GM23338 (cell line): Measurements from ENCODE around the gene YIPF4. TPM values are rescaled to one million over a fixed set of nuclear protein-coding genes. Genes with fewer than 3 reads are reported as not detected.

Source experiments
- ATAC-seq: fragments of 200-7000 bp; cut with Tn5 transposase; 3 replicates; pipeline ENCODE4 v1.9.1; 2020
- DNase-seq: peaks from one replicate; pipeline ENCODE4 v3.0.0-alpha.2; 2015; ENCODE audit warnings: low spot score
- H2AFZ ChIP-seq: fragments of 200-600 bp; sonication (generic); 2 replicates; pipeline ENCODE4 v1.8.0; 2016; ENCODE audit warnings: antibody characterized with exemption, mild to moderate bottlenecking, moderate library complexity
- H3F3A ChIP-seq: fragments of 200-600 bp; sonication (generic); replicated peaks from 2 replicates; pipeline ENCODE4 v1.8.0; 2017; ENCODE audit warnings: antibody characterized with exemption, mixed run types, low read depth
- H3K27ac ChIP-seq: fragments of 200-600 bp; sonication (generic); 2 replicates; pipeline ENCODE4 v1.6.1; 2016; ENCODE audit warnings: low read depth
- H3K27me3 ChIP-seq: fragments of 200-600 bp; sonication (generic); 2 replicates; pipeline ENCODE4 v1.8.0; 2016; ENCODE audit warnings: mild to moderate bottlenecking, mixed run types, moderate library complexity; ENCODE audit not compliant: insufficient read depth
- H3K36me3 ChIP-seq: fragments of 200-600 bp; sonication (generic); 2 replicates; pipeline ENCODE4 v1.8.0; 2016; ENCODE audit warnings: mild to moderate bottlenecking; ENCODE audit not compliant: insufficient read depth
- H3K4me1 ChIP-seq: fragments of 200-600 bp; sonication (generic); 2 replicates; pipeline ENCODE4 v1.8.0; 2016; ENCODE audit warnings: mild to moderate bottlenecking, moderate library complexity; ENCODE audit not compliant: insufficient read depth
- H3K4me2 ChIP-seq: fragments of 200-600 bp; sonication (generic); 2 replicates; pipeline ENCODE4 v1.7.1; 2017; ENCODE audit warnings: mixed run types
- H3K4me3 ChIP-seq: fragments of 200-600 bp; sonication (generic); 2 replicates; pipeline ENCODE4 v1.6.1; 2016; ENCODE audit warnings: mixed run types
- H3K79me2 ChIP-seq: fragments of 200-600 bp; sonication (generic); replicated peaks from 2 replicates; pipeline ENCODE4 v1.8.0; 2017; ENCODE audit warnings: mild to moderate bottlenecking; ENCODE audit not compliant: insufficient read depth
- H3K9me2 ChIP-seq: fragments of 200-600 bp; sonication (generic); 2 replicates; pipeline ENCODE4 v1.8.0; 2017; ENCODE audit not compliant: insufficient read depth
- H4K20me1 ChIP-seq: fragments of 200-600 bp; sonication (generic); replicated peaks from 2 replicates; pipeline ENCODE4 v1.8.0; 2017; ENCODE audit warnings: mild to moderate bottlenecking; ENCODE audit not compliant: insufficient read depth
- H3K27ac Mint-ChIP-seq: 2 replicates; pipeline ENCODE4 v1.8.0; 2020; ENCODE audit warnings: inconsistent platforms, mild to moderate bottlenecking, moderate library complexity, mixed read lengths
- H3K27me3 Mint-ChIP-seq: 3 replicates; pipeline ENCODE4 v1.8.0; 2022; ENCODE audit warnings: low read depth, mild to moderate bottlenecking, moderate library complexity, mixed read lengths, inconsistent platforms; ENCODE audit not compliant: insufficient read depth, poor library complexity
- H3K36me3 Mint-ChIP-seq: 3 replicates; pipeline ENCODE4 v1.8.0; 2021; ENCODE audit warnings: low read depth, mild to moderate bottlenecking, inconsistent platforms, moderate library complexity, mixed read lengths
- H3K4me1 Mint-ChIP-seq: 3 replicates; pipeline ENCODE4 v1.8.0; 2020; ENCODE audit warnings: mild to moderate bottlenecking, inconsistent platforms, mixed read lengths
- H3K4me3 Mint-ChIP-seq: 3 replicates; pipeline ENCODE4 v1.8.0; 2021; ENCODE audit warnings: moderate library complexity, mild to moderate bottlenecking, inconsistent platforms, mixed read lengths
- H3K9me3 Mint-ChIP-seq: 3 replicates; pipeline ENCODE4 v1.8.0; 2020; ENCODE audit warnings: moderate library complexity, mild to moderate bottlenecking, inconsistent platforms, mixed read lengths
- CREB1 ChIP-seq: fragments of 250-450 bp; sonication (Bioruptor Pico); IDR thresholded peaks from 2 replicates; pipeline ENCODE4 v1.5.0; 2020; ENCODE audit warnings: low read depth, mild to moderate bottlenecking, moderate library complexity
- CTCF ChIP-seq, 2 experiments: fragments of 200-600 bp in 1 of 2; sonication (generic) in 1 of 2; conservative IDR thresholded peaks; 2 replicates each; pipeline versions ENCODE4 v1.5.1 to v1.6.1; 2016 to 2017; ENCODE audit warnings: antibody characterized with exemption in 2 of 2, low read depth in 2 of 2, mild to moderate bottlenecking in 2 of 2, moderate library complexity in 1 of 2
- EZH2phosphoT487 ChIP-seq: fragments of 200-600 bp; sonication (generic); IDR thresholded peaks from one replicate; pipeline ENCODE4 v1.8.1; 2018; ENCODE audit warnings: antibody characterized with exemption; ENCODE audit not compliant: unreplicated experiment
- NANOG ChIP-seq: IDR thresholded peaks from 2 replicates; pipeline ENCODE4 v1.6.1; 2016; ENCODE audit warnings: antibody characterized with exemption, borderline replicate concordance
- POLR2AphosphoS5 ChIP-seq: IDR thresholded peaks from 2 replicates; pipeline ENCODE4 v1.6.1; 2016; ENCODE audit warnings: antibody characterized with exemption, low read depth
- STAT1 ChIP-seq: IDR thresholded peaks from one replicate; pipeline ENCODE4 v1.6.1; 2016; ENCODE audit warnings: antibody characterized with exemption; ENCODE audit not compliant: unreplicated experiment
- polyA plus RNA-seq: library from polyadenylated mRNA; unstranded; fragments of >200 nt; fragmentation: Nextera tagmentation; extraction: Ambion mirVana; gene quantifications from 2 replicates; pipeline ENCODE4 v1.2.1, GENCODE V29; 2016
- total RNA-seq: library from RNA; depleted of rRNA; stranded (reverse); fragments of >200 nt; shearing (Covaris generic); gene quantifications from 2 replicates; pipeline ENCODE4 v1.2.3, GENCODE V29; 2014
- TF ChIP-seq, protein P1 (sequence below): IDR thresholded peaks from one replicate; pipeline ENCODE4 v1.6.1; 2018; ENCODE audit warnings: antibody characterized with exemption; ENCODE audit not compliant: unreplicated experiment
- TF ChIP-seq, protein P2 (sequence below): IDR thresholded peaks from 2 replicates; pipeline ENCODE4 v1.6.1; 2016; ENCODE audit warnings: antibody characterized with exemption
- TF ChIP-seq, protein P3 (sequence below): fragments of 250-450 bp; sonication (Bioruptor Pico); IDR thresholded peaks from 2 replicates; pipeline ENCODE4 v1.5.0; 2020; ENCODE audit warnings: mild to moderate bottlenecking, moderate library complexity

YIPF4 gene
- total and polyA plus RNA-seq, 2 experiments from 2014 or later = 14.2 to 24.9 TPM

GRCh38 chr2:32228181-32228580, 49.5 kb upstream of the YIPF4 start:
- peaks cover 3% of the 10 kb centered on the region; the same call in 2 of the 3 replicates for H3K36me3 Mint-ChIP-seq
- no peak overlapping the region for H2AFZ ChIP-seq
- H3K27me3 ChIP-seq = no peaks in the 10 kb centered on the region
- H4K20me1 ChIP-seq = no peaks in the 10 kb centered on the region
- peak; percentile 37; the same call in 2 of the 3 replicates for ATAC-seq
- H3K36me3 ChIP-seq = no peaks in the 10 kb centered on the region
- no peaks in the 10 kb centered on the region for H3K9me3 Mint-ChIP-seq
- no peaks in the 10 kb centered on the region for H3F3A ChIP-seq
- no peaks in the 10 kb centered on the region for H3K79me2 ChIP-seq
- no peak overlapping the region for H3K27ac ChIP-seq
- no peak overlapping the region for H3K4me3 Mint-ChIP-seq
- TF ChIP-seq, protein P1, sequence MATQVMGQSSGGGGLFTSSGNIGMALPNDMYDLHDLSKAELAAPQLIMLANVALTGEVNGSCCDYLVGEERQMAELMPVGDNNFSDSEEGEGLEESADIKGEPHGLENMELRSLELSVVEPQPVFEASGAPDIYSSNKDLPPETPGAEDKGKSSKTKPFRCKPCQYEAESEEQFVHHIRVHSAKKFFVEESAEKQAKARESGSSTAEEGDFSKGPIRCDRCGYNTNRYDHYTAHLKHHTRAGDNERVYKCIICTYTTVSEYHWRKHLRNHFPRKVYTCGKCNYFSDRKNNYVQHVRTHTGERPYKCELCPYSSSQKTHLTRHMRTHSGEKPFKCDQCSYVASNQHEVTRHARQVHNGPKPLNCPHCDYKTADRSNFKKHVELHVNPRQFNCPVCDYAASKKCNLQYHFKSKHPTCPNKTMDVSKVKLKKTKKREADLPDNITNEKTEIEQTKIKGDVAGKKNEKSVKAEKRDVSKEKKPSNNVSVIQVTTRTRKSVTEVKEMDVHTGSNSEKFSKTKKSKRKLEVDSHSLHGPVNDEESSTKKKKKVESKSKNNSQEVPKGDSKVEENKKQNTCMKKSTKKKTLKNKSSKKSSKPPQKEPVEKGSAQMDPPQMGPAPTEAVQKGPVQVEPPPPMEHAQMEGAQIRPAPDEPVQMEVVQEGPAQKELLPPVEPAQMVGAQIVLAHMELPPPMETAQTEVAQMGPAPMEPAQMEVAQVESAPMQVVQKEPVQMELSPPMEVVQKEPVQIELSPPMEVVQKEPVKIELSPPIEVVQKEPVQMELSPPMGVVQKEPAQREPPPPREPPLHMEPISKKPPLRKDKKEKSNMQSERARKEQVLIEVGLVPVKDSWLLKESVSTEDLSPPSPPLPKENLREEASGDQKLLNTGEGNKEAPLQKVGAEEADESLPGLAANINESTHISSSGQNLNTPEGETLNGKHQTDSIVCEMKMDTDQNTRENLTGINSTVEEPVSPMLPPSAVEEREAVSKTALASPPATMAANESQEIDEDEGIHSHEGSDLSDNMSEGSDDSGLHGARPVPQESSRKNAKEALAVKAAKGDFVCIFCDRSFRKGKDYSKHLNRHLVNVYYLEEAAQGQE = no peak
- TF ChIP-seq STAT1 (no peak), EZH2phosphoT487 (no peak), CTCF (conservative IDR thresholded peaks at IDR 0.05; ENCODE audit: low read depth in 2 of 2) (peak; percentile 30 to 31; a peak in 2 of 4 replicates)
- TF ChIP-seq, protein P2, sequence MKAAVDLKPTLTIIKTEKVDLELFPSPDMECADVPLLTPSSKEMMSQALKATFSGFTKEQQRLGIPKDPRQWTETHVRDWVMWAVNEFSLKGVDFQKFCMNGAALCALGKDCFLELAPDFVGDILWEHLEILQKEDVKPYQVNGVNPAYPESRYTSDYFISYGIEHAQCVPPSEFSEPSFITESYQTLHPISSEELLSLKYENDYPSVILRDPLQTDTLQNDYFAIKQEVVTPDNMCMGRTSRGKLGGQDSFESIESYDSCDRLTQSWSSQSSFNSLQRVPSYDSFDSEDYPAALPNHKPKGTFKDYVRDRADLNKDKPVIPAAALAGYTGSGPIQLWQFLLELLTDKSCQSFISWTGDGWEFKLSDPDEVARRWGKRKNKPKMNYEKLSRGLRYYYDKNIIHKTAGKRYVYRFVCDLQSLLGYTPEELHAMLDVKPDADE = no peak
- peaks cover 2% of the 10 kb centered on the region for H3K27me3 Mint-ChIP-seq
- peaks cover 9% of the 10 kb centered on the region for H3K4me1 Mint-ChIP-seq
- no peak overlapping the region for H3K4me3 ChIP-seq
- no peaks in the 10 kb centered on the region for H3K4me1 ChIP-seq
- peak; percentile 36 for DNase-seq
- no peak overlapping the region for H3K4me2 ChIP-seq
- H3K9me2 ChIP-seq = no peaks in the 10 kb centered on the region
- no peak overlapping the region; the same call in 1 of the 2 replicates for H3K27ac Mint-ChIP-seq

DNA sequence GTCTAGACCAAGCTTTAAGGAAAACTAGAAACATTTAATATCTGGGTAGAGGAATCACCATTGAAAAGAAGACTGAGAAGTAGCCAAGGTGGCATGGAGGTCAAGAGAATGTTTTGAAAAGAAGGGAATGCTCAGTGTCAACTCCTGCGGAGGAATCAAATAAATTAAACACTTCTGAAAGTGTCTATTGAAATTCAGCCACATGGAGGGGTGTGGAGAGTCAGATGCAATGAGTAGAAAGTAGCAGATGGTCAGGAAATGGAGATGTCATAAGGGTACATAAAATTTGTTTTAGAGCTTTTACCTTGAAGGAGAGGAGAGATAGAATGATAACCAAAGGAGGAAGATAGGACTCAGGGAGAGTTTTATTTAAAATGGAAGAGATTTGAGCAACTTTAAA, 48.1 kb upstream of the YIPF4 start:
- DNase-seq = no peak
- no peaks in the 10 kb centered on the region for H4K20me1 ChIP-seq
- H3F3A ChIP-seq = no peaks in the 10 kb centered on the region
- H3K4me1 ChIP-seq = no peaks in the 10 kb centered on the region
- H3K9me3 Mint-ChIP-seq = no peaks in the 10 kb centered on the region
- H3K4me1 Mint-ChIP-seq = peaks cover 9% of the 10 kb centered on the region
- H3K36me3 ChIP-seq = no peaks in the 10 kb centered on the region
- peak overlapping the region; percentile 1; the same call in 1 of the 2 replicates for H3K27ac Mint-ChIP-seq
- peaks cover 3% of the 10 kb centered on the region; the same call in 2 of the 3 replicates for H3K36me3 Mint-ChIP-seq
- peaks cover 2% of the 10 kb centered on the region for H3K27me3 Mint-ChIP-seq
- H3K27me3 ChIP-seq = no peaks in the 10 kb centered on the region
- H3K4me2 ChIP-seq = no peak overlapping the region
- no peaks in the 10 kb centered on the region for H3K9me2 ChIP-seq
- no peak overlapping the region for H3K4me3 ChIP-seq
- H2AFZ ChIP-seq = no peak overlapping the region
- no peak overlapping the region for H3K4me3 Mint-ChIP-seq
- ATAC-seq = no peak
- peak overlapping the region; percentile 45 for H3K27ac ChIP-seq
- no peaks in the 10 kb centered on the region for H3K79me2 ChIP-seq
- TF ChIP-seq CREB1 (no peak), POLR2AphosphoS5 (no peak), NANOG (no peak), STAT1 (no peak), EZH2phosphoT487 (no peak)
- TF ChIP-seq, protein P3, sequence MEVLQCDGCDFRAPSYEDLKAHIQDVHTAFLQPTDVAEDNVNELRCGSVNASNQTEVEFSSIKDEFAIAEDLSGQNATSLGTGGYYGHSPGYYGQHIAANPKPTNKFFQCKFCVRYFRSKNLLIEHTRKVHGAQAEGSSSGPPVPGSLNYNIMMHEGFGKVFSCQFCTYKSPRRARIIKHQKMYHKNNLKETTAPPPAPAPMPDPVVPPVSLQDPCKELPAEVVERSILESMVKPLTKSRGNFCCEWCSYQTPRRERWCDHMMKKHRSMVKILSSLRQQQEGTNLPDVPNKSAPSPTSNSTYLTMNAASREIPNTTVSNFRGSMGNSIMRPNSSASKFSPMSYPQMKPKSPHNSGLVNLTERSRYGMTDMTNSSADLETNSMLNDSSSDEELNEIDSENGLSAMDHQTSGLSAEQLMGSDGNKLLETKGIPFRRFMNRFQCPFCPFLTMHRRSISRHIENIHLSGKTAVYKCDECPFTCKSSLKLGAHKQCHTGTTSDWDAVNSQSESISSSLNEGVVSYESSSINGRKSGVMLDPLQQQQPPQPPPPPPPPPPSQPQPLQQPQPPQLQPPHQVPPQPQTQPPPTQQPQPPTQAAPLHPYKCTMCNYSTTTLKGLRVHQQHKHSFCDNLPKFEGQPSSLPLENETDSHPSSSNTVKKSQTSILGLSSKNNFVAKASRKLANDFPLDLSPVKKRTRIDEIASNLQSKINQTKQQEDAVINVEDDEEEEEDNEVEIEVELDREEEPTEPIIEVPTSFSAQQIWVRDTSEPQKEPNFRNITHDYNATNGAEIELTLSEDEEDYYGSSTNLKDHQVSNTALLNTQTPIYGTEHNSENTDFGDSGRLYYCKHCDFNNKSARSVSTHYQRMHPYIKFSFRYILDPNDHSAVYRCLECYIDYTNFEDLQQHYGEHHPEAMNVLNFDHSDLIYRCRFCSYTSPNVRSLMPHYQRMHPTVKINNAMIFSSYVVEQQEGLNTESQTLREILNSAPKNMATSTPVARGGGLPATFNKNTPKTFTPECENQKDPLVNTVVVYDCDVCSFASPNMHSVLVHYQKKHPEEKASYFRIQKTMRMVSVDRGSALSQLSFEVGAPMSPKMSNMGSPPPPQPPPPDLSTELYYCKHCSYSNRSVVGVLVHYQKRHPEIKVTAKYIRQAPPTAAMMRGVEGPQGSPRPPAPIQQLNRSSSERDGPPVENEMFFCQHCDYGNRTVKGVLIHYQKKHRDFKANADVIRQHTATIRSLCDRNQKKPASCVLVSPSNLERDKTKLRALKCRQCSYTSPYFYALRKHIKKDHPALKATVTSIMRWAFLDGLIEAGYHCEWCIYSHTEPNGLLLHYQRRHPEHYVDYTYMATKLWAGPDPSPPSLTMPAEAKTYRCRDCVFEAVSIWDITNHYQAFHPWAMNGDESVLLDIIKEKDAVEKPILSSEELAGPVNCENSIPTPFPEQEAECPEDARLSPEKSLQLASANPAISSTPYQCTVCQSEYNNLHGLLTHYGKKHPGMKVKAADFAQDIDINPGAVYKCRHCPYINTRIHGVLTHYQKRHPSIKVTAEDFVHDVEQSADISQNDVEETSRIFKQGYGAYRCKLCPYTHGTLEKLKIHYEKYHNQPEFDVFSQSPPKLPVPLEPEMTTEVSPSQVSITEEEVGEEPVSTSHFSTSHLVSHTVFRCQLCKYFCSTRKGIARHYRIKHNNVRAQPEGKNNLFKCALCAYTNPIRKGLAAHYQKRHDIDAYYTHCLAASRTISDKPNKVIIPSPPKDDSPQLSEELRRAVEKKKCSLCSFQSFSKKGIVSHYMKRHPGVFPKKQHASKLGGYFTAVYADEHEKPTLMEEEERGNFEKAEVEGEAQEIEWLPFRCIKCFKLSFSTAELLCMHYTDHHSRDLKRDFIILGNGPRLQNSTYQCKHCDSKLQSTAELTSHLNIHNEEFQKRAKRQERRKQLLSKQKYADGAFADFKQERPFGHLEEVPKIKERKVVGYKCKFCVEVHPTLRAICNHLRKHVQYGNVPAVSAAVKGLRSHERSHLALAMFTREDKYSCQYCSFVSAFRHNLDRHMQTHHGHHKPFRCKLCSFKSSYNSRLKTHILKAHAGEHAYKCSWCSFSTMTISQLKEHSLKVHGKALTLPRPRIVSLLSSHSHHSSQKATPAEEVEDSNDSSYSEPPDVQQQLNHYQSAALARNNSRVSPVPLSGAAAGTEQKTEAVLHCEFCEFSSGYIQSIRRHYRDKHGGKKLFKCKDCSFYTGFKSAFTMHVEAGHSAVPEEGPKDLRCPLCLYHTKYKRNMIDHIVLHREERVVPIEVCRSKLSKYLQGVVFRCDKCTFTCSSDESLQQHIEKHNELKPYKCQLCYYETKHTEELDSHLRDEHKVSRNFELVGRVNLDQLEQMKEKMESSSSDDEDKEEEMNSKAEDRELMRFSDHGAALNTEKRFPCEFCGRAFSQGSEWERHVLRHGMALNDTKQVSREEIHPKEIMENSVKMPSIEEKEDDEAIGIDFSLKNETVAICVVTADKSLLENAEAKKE = no peak
